Dermis microvascular lymphatic vessel endothelial cell (primary cell): ENCODE measurements around the gene SIGLEC11. TPM values are rescaled to one million over a fixed set of nuclear protein-coding genes. Genes with fewer than 3 reads are reported as not detected.
"Not testable (repeated sequence)": the region's sequence is repeated elsewhere in the genome, so short reads cannot be mapped to it uniquely, and the experiment has no call there.

ENCODE experiments used
- DNase-seq, 2 donors: peaks; one replicate each; pipeline versions ENCODE4 v3.0.0 to v3.0.0-alpha.2; 2010; ENCODE audit warnings: low read depth in 2 of 2
- total RNA-seq: library from RNA; depleted of rRNA; stranded (reverse); fragments of >200 nt; gene quantifications from 2 replicates; pipeline ENCODE4 v1.2.1, GENCODE V29; 2014

SIGLEC11 gene
- total RNA-seq = not detected in 2 replicates

GRCh38 chr19:49960980-49961379 is at the start of gene SIGLEC11:
SIGLEC11 (minus strand) TSS chr19:49961172; CDS start chr19:49961081, 91 bp downstream.
- DNase-seq = not testable (repeated sequence)

DNA sequence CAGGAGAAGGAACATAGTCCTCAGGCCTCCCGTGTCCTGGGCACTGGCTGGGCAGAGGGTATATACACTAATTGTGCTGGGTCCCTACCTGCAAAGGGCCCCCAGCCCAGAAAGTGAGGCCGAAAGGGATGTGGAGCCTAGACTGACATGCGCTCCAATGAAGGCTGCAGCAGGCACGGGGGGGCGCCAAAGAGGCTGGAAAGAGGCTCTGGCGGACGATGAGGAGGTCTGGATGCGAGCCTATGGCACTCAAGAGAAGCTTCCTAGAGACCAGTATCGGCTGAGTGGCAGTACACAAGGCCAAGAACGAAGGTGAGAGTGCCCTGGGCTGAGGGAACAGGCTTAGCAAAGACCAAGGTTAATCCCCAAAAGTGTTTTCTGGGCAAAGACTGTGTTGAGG is 47.6 kb upstream of the SIGLEC11 start:
- peak in 1 of 2 donors; percentile 16 for DNase-seq

GRCh38 chr19:50007947-50008346 is 47.0 kb upstream of the SIGLEC11 start:
- DNase-seq = no peak

DNA sequence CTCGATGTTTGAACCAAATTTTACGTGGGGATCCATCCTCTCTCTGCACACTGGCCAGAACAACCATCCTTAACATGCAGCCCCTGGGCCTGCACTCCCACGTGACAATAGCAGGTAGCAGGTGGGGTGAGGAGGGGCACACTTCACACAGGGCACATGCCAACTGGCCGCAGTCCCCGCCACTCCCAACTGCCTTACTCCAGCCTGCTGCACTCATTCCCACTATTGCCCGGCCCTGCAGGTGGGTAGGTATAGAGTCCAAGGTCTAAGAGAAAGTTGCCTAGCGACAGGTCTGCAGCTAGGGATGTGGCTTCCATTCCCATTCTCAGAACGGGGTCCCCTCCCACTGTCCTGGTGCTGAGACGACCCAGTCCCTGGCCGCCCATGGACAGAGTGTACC is 46.2 kb upstream of the SIGLEC11 start:
- no peak for DNase-seq

DNA sequence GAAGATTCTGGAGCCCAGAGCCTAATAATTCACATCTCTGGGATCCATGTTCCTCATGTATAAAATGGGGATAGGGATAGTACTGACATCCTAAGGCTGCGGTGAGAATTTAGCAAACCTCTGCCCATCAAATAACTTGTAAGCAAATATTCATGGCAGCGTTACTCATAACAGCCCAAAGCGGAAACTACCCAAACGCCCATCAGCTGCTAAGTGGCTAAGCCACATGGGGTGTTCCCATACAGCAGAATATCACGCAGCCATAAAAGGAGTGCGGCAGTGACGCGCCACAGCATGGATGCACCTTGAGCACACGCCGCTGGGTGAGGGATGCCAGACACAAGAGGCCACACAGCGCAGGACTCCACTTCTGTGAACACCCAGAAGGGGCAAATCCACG is 44.5 kb upstream of the SIGLEC11 start:
- no peak for DNase-seq

- peak in 1 of 2 donors; percentile 80 for DNase-seq
Measured at GRCh38 chr19:50003810-50004419, 42.9 kb upstream of the SIGLEC11 start.

DNA sequence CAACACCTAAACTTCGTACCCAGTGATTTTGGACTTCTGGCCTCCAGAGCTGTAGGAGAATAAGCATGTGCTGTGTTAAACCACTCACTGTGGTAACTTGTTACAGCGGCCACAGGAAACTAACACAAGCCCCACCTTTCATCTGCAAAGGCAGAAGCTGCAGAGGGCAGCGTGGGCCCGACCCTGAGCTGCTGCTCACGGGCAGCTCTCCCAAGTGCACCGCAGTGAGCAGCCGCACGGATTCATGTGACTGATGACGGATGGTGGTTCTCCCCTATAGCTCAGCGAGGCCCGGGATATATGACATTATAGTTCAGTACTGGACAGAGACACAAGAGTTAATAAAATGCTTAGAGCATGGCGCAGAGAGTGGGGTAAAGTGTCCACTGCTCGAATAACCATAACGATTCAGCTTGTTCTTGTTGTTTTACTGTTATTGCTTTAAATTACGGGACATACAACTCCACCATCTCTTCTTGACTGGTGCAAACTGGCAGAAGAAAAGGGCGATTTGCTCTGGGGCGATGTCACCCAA is 42.3 kb upstream of the SIGLEC11 start:
- DNase-seq = no peak

- DNase-seq = no peak
Measured at GRCh38 chr19:50002386-50002960, 41.5 kb upstream of the SIGLEC11 start.

GRCh38 chr19:50001775-50002174 is 40.8 kb upstream of the SIGLEC11 start:
- no peak for DNase-seq

DNA sequence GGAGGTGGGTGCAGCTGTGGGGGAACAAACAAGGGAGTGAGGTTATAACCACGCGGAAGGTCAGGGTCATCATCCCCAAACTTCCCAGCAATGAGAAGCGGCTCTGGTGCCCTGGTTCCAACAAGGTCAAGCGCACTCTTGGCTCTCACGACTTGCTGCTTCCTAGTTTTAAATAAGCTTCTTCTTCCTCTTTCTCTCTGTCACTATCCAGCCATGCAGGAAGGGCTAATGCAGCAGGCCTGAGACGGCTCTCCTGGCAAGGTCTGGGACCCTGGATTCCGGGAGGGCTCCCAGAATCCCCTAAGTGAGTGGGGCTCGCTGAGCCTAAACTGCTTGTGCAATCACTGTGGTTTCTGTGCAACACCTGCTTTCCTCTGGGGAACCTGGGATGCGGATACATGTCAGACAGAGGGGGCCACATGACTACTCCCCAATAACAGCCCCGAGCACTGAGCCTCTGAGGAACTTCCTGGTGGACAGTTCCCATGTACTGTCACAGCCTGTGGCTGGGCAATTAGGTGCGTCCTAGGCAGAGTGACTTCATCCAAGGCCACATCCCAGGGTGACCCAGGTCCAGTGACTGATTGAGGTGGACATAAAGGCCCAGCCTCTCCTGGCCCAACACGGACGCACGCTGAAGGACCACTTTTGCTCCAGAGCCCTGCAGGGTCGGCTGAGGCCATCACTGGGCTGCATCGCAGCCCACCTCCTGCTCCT is 40.0 kb upstream of the SIGLEC11 start:
- DNase-seq = no peak

DNA sequence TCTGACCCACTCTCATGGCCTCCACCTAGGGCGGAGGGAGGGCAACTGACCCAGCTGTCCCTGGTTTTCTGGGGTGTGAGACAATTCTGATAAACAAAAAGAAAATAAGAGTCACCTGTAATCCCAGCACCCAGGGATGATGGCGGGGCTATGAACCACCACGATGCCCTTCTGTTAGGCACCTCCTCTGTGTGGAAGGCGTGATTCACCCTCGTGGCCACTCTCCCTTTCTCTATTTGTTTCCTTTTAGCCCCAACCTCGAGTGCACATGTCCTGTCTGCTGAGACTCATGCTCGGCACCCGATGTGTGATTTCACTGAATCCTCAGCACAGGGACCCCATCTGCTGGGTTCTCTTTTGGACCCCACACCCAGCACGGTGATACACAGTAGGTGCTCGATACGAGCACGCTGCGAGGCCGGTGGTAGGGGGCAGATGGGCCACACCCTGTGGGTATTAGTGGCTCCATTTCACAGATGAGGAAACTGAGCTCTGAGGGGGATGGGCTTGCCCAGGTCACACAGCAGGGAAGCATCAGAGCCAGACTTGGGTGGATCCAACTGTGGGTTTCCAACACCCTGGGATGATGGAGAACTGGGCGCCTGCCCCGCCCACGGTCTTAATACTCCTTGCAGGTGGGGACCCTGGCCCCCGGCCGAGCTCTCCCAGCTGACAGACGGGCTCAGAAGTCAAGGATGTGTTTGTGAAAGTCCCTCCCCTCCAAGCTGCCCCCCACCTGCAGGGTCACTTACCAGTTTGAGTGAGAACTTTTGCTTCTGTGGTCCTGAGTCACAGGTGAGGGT is 39.3 kb upstream of the SIGLEC11 start:
- no peak for DNase-seq

GRCh38 chr19:49999371-50000010 is 38.5 kb upstream of the SIGLEC11 start:
- DNase-seq = no peak

GRCh38 chr19:49997709-49998108 is 36.7 kb upstream of the SIGLEC11 start:
- DNase-seq = peak; percentile 24 to 51

DNA sequence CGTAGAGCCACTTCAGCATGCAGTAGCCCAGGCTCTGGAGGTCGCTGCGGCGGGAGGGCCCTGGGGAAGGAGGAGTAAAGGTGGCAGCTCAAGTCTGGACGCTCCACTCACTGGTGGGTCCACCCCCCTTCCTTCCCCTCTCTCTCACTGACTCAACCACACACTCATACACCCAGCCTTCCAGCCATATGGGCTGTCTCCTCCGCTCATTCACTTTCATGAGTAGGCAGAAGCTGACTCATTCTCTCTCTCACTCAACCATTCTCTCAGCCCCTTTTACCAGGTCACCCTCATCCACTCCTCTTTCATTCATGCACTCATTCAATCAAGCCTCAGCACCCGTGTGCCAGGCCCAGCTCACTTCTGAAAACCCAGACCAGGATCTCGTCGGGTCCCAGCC is 27.5 kb upstream of the SIGLEC11 start:
- no peak for DNase-seq

GRCh38 chr19:49988007-49988406 is 27.0 kb upstream of the SIGLEC11 start:
- DNase-seq = no peak

GRCh38 chr19:49987159-49987698 is 26.3 kb upstream of the SIGLEC11 start:
- DNase-seq = peak; percentile 90 to 94

DNA sequence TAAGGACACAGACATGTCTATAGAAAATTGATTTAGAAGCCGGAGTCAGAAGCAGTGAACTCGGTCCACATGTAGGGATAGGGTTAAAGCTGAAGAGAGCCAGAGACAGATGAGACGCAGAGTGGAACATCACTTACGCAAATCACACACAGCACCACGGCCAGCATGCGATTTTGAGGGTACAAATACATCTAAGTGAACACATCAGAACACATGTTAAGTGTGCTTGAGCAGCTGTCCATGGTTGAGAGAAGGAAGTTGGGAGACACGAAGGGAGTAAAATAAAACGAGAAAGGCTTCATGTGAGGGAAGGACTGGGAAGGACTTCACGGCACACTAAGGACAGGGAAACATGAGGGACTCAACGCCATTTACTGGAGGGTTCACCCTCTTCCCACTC is 25.4 kb upstream of the SIGLEC11 start:
- no peak for DNase-seq

DNA sequence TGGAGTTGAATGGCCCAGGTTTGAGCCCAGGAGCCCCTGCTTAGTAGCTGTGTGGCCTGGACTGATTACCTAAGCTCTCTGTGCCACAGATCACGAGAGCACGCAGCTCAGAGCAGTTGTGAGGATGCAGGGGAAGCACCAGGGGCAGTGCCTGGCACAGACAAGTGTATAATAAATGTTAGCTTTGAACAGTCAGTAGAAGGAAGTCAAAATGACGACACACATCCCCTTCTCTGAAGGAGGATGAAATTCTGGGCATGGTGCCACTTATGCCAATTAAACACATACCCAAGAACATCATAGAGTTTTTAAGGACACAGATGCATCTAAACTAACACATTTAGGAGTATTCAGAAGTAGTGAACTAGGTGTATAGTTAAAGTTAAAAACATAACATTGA is 24.9 kb upstream of the SIGLEC11 start:
- DNase-seq = peak in 1 of 2 donors; percentile 12

GRCh38 chr19:49984491-49984890 is 23.5 kb upstream of the SIGLEC11 start:
- DNase-seq = no peak

DNA sequence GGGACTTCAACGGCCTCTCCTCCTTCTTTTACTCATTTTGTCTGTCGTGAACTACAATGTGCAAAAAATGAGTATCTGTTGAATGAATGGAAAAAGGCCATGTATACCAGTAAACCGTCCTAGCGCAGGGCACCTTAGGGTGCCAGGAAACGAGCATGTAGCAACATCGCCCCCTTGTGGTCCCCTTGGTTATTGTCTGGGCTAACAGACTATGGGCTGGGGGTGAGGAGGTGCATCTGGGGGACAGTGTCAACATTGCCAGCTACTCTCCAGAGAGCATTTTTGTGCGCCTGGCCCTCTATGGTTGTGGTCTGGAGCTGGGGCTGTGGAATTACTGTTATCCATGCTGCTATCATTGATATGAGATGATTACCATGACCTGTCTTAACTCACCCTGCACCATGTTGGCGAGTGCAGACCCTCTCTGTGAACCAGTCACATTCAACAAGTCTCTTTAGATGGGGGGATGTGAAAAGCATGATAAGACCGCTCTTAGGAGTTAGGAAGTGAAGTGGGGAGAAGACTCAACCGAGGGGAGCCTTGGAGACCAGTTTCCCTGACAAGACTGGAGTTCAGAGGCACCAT is 22.8 kb upstream of the SIGLEC11 start:
- peak; percentile 18 to 54 for DNase-seq
